H9 (cell line): ENCODE results near the gene ZFAND3. TPM values are rescaled to one million over a fixed set of nuclear protein-coding genes. Genes with fewer than 3 reads are reported as not detected.

Experiments used
- DNase-seq: peaks from one replicate; pipeline ENCODE4 v3.0.0-alpha.2; 2017
- H2AFZ ChIP-seq: one replicate; pipeline ENCODE4 v1.6.1; 2013; ENCODE audit warnings: mild to moderate bottlenecking, low read length, control low read depth, moderate library complexity
- H2AK5ac ChIP-seq: 2 replicates; pipeline ENCODE4 v1.6.1; 2013; ENCODE audit warnings: low read length, control low read depth, mixed read lengths; ENCODE audit not compliant: insufficient read length
- H2BK120ac ChIP-seq: one replicate; pipeline ENCODE4 v1.6.1; 2013; ENCODE audit warnings: low read depth, mild to moderate bottlenecking, low read length, control low read depth, inconsistent platforms; ENCODE audit not compliant: poor library complexity, severe bottlenecking
- H2BK12ac ChIP-seq: 2 replicates; pipeline ENCODE4 v1.6.1; 2013; ENCODE audit warnings: low read length, control low read depth, mixed read lengths, low read depth; ENCODE audit not compliant: insufficient read length
- H2BK15ac ChIP-seq: 2 replicates; pipeline ENCODE4 v1.6.1; 2013; ENCODE audit warnings: low read depth, low read length, control low read depth
- H2BK20ac ChIP-seq: one replicate; pipeline ENCODE4 v1.6.1; 2013; ENCODE audit warnings: low read depth, mild to moderate bottlenecking, low read length, control low read depth, inconsistent platforms; ENCODE audit not compliant: poor library complexity, severe bottlenecking
- H2BK5ac ChIP-seq: 2 replicates; pipeline ENCODE4 v1.6.1; 2013; ENCODE audit warnings: low read length, control low read depth, mixed read lengths; ENCODE audit not compliant: insufficient read length
- H3K14ac ChIP-seq: 2 replicates; pipeline ENCODE4 v1.6.1; 2013; ENCODE audit warnings: low read length, control low read depth; ENCODE audit not compliant: insufficient read depth
- H3K18ac ChIP-seq: 2 replicates; pipeline ENCODE4 v1.6.1; 2013; ENCODE audit warnings: low read depth, mild to moderate bottlenecking, mixed read lengths, low read length, control low read depth; ENCODE audit not compliant: insufficient read length
- H3K23ac ChIP-seq: 2 replicates; pipeline ENCODE4 v1.6.1; 2013; ENCODE audit warnings: low read length, control low read depth, mixed read lengths, low read depth; ENCODE audit not compliant: insufficient read length
- H3K23me2 ChIP-seq: 2 replicates; pipeline ENCODE4 v1.6.1; 2013; ENCODE audit warnings: low read depth, mild to moderate bottlenecking, mixed read lengths, low read length, control low read depth; ENCODE audit not compliant: insufficient read length, poor library complexity, severe bottlenecking
- H3K27ac ChIP-seq: 2 replicates; pipeline ENCODE4 v1.5.1; 2013; ENCODE audit warnings: low read length, control low read depth, mixed read lengths, low read depth; ENCODE audit not compliant: insufficient read length
- H3K27me3 ChIP-seq: 2 replicates; pipeline ENCODE4 v1.6.1; 2013; ENCODE audit warnings: low read length, control low read depth, inconsistent platforms; ENCODE audit not compliant: insufficient read depth
- H3K4ac ChIP-seq: 2 replicates; pipeline ENCODE4 v1.6.1; 2013; ENCODE audit warnings: low read depth, mild to moderate bottlenecking, control low read depth, inconsistent platforms, low read length, moderate library complexity
- H3K4me1 ChIP-seq: 2 replicates; pipeline ENCODE4 v1.6.1; 2013; ENCODE audit warnings: low read length, control low read depth, inconsistent platforms; ENCODE audit not compliant: insufficient read depth
- H3K4me2 ChIP-seq: 2 replicates; pipeline ENCODE4 v1.6.1; 2013; ENCODE audit warnings: low read length, control low read depth, mixed read lengths; ENCODE audit not compliant: insufficient read length, insufficient read depth
- H3K56ac ChIP-seq: 2 replicates; pipeline ENCODE4 v1.6.1; 2013; ENCODE audit warnings: low read depth, mild to moderate bottlenecking, mixed read lengths, low read length, control low read depth; ENCODE audit not compliant: insufficient read length
- H3K79me1 ChIP-seq: 2 replicates; pipeline ENCODE4 v1.6.1; 2013; ENCODE audit warnings: low read depth, mild to moderate bottlenecking, moderate library complexity, low read length, control low read depth, inconsistent platforms; ENCODE audit not compliant: insufficient read depth, poor library complexity, severe bottlenecking
- H3K79me2 ChIP-seq: 2 replicates; pipeline ENCODE4 v1.6.1; 2013; ENCODE audit warnings: low read length, control low read depth, inconsistent platforms; ENCODE audit not compliant: insufficient read depth
- H3K9ac ChIP-seq: 2 replicates; pipeline ENCODE4 v1.6.1; 2013; ENCODE audit warnings: low read length, control low read depth, mixed read lengths; ENCODE audit not compliant: insufficient read length; ENCODE audit errors: extremely low read depth
- H3K9me3 ChIP-seq: one replicate; pipeline ENCODE4 v1.6.1; 2013; ENCODE audit warnings: low read depth, low read length, inconsistent platforms; ENCODE audit not compliant: control insufficient read depth
- H3T11ph ChIP-seq: one replicate; pipeline ENCODE4 v1.6.1; 2013; ENCODE audit warnings: mild to moderate bottlenecking, low read length, control low read depth, inconsistent platforms
- H4K20me1 ChIP-seq: one replicate; pipeline ENCODE4 v1.6.1; 2013; ENCODE audit not compliant: control insufficient read depth, insufficient read length, insufficient read depth
- H4K5ac ChIP-seq: 2 replicates; pipeline ENCODE4 v1.6.1; 2013; ENCODE audit warnings: low read depth, mild to moderate bottlenecking, mixed read lengths, low read length, control low read depth; ENCODE audit not compliant: insufficient read length
- H4K8ac ChIP-seq: replicated peaks from 2 replicates; pipeline ENCODE4 v1.6.1; 2013; ENCODE audit warnings: low read length, control low read depth, mixed read lengths, low read depth; ENCODE audit not compliant: insufficient read length
- H4K91ac ChIP-seq: 2 replicates; pipeline ENCODE4 v1.6.1; 2013; ENCODE audit warnings: low read depth, mild to moderate bottlenecking, moderate library complexity, mixed read lengths, low read length, control low read depth; ENCODE audit not compliant: insufficient read length
- H3K27ac Mint-ChIP-seq, 3 experiments: 2 replicates in 2 of 3; 3 replicates in 1 of 3; pipeline ENCODE4 v1.8.0; 2020 to 2021; ENCODE audit warnings: mixed read lengths in 3 of 3, mild to moderate bottlenecking in 1 of 3, moderate library complexity in 1 of 3
- H3K27me3 Mint-ChIP-seq: 2 replicates; pipeline ENCODE4 v1.8.0; 2021; ENCODE audit warnings: low read depth, mild to moderate bottlenecking, moderate library complexity, mixed read lengths
- H3K36me3 Mint-ChIP-seq, 3 experiments: 2 replicates in 2 of 3; 3 replicates in 1 of 3; pipeline ENCODE4 v1.8.0; 2020 to 2021; ENCODE audit warnings: low read depth in 3 of 3, mixed read lengths in 3 of 3; ENCODE audit not compliant: insufficient read depth in 1 of 3
- H3K4me1 Mint-ChIP-seq, 2 experiments: 2 replicates each; pipeline ENCODE4 v1.8.0; 2020; ENCODE audit warnings: mixed read lengths in 2 of 2
- H3K4me3 Mint-ChIP-seq, 2 experiments: 2 replicates in 1 of 2; 3 replicates in 1 of 2; pipeline ENCODE4 v1.8.0; 2020 to 2021; ENCODE audit warnings: mild to moderate bottlenecking in 2 of 2, mixed read lengths in 2 of 2, moderate library complexity in 1 of 2
- H3K9me3 Mint-ChIP-seq, 2 experiments: 2 replicates in 1 of 2; 3 replicates in 1 of 2; pipeline ENCODE4 v1.8.0; 2020; ENCODE audit warnings: mild to moderate bottlenecking in 2 of 2, mixed read lengths in 2 of 2, moderate library complexity in 1 of 2
- WGBS: extraction: QIAGEN DNeasy Blood & Tissue Kit; methylation state at CpG from one replicate; pipeline ENCODE4 v1.1.7; 2013; ENCODE audit warnings: missing lambda C conversion rate, low lambda C conversion rate, mixed read lengths; ENCODE audit not compliant: insufficient read length; ENCODE audit errors: extremely low coverage; 5-methylcytosine and 5-hydroxymethylcytosine counted together
- total RNA-seq: library from RNA; stranded (reverse); gene quantifications from 2 replicates; pipeline ENCODE4 v1.2.1, GENCODE V29; 2021
- TF ChIP-seq, protein P1 (sequence below): fragments of 200-600 bp; sonication (generic); conservative IDR thresholded peaks from 3 replicates; pipeline ENCODE4 v1.8.0; 2021; ENCODE audit warnings: antibody characterized with exemption, mild to moderate bottlenecking

Gene ZFAND3
- total RNA-seq, 1 experiment from 2014 or later: 57.7 TPM

DNA sequence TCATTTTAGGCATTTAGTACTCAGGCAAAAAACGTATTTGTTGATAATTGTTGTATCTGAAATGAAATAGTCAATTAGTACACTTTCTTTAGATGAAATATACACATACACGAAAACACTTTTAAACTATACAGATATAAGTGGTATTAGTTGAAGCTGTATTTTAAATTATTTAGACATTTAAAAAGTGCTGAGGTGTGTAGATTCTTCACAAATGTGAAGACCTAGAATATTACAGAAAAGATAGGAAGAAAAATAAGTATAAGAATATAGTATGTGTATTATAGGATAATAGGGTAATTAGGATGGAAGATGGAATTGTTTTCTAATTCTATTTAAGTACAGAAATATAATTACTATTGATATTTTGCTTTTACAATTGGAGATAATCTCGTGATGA, 4.6 kb downstream of the ZFAND3 start:
- Mint-ChIP-seq H3K27me3 (no peaks in the 10 kb centered on the region; the same call in 1 of the 2 replicates), H3K4me3 (no peak overlapping the region)

More for the DNA sequence above, 4.6 kb downstream of the ZFAND3 start:
- peaks cover 2% of the 10 kb centered on the region for H3K79me1 ChIP-seq
- no peak overlapping the region for H3K14ac ChIP-seq
- no peak overlapping the region for H2BK5ac ChIP-seq
- peaks cover 36% of the 10 kb centered on the region for H3K79me2 ChIP-seq
- no peak overlapping the region for H2AK5ac ChIP-seq
- H3K36me3 Mint-ChIP-seq: peaks cover 0 to 2% (median 0%) of the 10 kb centered on the region in 3 experiments; a peak in 1 of 7 replicates
- WGBS: no CpG with 5 or more reads among the region's 3 CpGs
- H3K18ac ChIP-seq: no peak overlapping the region
- no peak overlapping the region for H3K4ac ChIP-seq
- H2AFZ ChIP-seq: no peak overlapping the region
- no peaks in the 10 kb centered on the region for H3K9me3 Mint-ChIP-seq
- H4K5ac ChIP-seq: no peak overlapping the region
- H2BK20ac ChIP-seq: no peak overlapping the region
- H2BK12ac ChIP-seq: no peak overlapping the region
- H4K8ac ChIP-seq: no peak overlapping the region
- H3K4me2 ChIP-seq: no peak overlapping the region
- H3K56ac ChIP-seq: no peak overlapping the region
- H3T11ph ChIP-seq: no peak overlapping the region
- no peaks in the 10 kb centered on the region for H4K20me1 ChIP-seq
- H2BK120ac ChIP-seq: no peak overlapping the region
- H4K91ac ChIP-seq: no peak overlapping the region
- H3K27ac Mint-ChIP-seq: no peak overlapping the region
- H3K23ac ChIP-seq: no peak overlapping the region
- H3K4me1 ChIP-seq: no peaks in the 10 kb centered on the region; the same call in 1 of the 2 replicates
- H3K23me2 ChIP-seq: peaks cover 3% of the 10 kb centered on the region
- H3K27me3 ChIP-seq: no peaks in the 10 kb centered on the region
- no peak overlapping the region for H2BK15ac ChIP-seq
- H3K4me1 Mint-ChIP-seq: peaks cover 35% of the 10 kb centered on the region in 2 experiments
- no peak overlapping the region for H3K9ac ChIP-seq
- TF ChIP-seq, protein P1, sequence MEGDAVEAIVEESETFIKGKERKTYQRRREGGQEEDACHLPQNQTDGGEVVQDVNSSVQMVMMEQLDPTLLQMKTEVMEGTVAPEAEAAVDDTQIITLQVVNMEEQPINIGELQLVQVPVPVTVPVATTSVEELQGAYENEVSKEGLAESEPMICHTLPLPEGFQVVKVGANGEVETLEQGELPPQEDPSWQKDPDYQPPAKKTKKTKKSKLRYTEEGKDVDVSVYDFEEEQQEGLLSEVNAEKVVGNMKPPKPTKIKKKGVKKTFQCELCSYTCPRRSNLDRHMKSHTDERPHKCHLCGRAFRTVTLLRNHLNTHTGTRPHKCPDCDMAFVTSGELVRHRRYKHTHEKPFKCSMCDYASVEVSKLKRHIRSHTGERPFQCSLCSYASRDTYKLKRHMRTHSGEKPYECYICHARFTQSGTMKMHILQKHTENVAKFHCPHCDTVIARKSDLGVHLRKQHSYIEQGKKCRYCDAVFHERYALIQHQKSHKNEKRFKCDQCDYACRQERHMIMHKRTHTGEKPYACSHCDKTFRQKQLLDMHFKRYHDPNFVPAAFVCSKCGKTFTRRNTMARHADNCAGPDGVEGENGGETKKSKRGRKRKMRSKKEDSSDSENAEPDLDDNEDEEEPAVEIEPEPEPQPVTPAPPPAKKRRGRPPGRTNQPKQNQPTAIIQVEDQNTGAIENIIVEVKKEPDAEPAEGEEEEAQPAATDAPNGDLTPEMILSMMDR: no peak
- H3K9me3 ChIP-seq: no peaks in the 10 kb centered on the region
- H3K27ac ChIP-seq: no peak overlapping the region
- DNase-seq: no peak
